HG03460 (cell line): Measurements from ENCODE around the gene RPS29.

Source experiments
- ATAC-seq: cut with Tn5 transposase; IDR thresholded peaks from one replicate; pipeline ENCODE4 v1.9.1; 2021; ENCODE audit not compliant: unreplicated experiment

The RPS29 gene

DNA sequence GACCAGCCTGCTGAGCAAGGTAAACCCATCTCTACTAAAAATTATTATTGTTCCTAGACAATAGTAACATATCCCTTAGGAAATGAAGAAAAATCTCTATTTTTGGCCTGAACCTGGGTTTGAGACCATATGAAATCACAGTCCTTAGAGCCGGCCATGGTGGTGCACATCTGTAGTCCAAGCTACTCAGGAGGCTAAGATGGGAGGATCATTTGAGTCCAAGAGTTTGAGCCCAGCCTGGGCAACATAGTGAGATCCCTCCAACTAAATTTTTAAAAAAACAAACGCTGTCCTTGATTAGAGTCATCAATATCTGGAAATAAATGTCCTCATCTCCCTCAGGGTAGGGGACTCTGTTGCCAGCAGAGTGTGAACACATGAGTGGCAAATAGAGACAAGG is 34.6 kb downstream of the RPS29 start:
- ATAC-seq: no peak

DNA sequence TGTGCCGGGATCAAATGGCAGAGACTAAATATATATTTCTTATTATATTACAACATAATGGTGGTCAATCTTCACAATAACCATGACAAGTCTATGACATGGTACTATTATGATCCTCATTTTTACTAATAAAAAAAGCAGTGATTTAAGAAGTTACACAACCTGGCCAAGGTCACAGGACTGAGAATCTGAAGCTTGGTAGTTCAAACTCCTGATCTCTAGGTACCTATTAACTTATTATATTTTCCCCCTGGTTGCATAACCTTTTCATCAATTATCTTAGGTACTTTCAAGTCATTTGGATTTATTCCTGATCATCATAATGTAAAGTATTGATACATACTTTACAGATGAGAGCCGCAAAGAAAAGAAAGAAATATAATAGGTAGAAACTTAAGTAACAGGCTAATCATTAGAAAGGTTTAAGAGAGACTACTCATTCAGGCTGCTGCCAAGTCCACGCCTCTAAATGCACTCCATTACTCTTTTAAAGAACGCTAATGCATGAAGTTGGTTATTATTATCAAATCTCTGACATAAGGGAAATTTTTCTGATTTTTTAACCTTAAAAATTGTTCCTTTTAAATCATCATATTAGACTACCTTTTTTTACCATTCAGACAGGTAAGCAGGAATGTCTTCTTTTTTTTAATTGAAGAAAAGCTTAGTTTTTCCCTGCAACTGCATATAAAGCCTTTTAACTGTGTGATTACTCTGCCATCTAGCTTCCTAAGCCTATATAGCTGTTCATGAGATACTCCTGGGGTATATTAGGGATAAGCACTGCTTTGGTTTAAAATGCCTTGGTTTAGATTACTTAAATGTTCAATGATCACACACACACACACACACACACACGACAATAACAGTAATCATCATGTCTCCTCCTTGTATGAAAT is 35.6 kb downstream of the RPS29 start:
- ATAC-seq: no peak

DNA sequence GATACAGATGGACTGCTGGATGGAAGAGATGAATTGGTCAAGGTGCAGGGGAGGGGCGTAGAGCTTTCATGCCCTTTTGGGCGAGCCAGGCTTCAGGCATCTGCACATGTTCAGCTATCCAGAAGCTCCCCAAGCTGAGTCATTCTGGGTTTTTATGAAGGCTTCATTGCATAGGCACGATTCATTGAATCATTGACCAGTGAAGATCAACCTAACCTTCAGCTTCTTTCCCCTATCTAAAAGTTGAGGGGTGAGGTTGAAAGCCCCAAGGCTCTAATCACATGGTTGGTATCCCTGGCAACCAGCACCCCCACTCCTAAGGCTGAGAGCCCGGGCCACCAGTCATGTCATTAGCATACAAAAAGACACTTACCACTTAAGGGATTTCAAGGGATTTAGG is 36.3 kb downstream of the RPS29 start:
- ATAC-seq: no peak

DNA sequence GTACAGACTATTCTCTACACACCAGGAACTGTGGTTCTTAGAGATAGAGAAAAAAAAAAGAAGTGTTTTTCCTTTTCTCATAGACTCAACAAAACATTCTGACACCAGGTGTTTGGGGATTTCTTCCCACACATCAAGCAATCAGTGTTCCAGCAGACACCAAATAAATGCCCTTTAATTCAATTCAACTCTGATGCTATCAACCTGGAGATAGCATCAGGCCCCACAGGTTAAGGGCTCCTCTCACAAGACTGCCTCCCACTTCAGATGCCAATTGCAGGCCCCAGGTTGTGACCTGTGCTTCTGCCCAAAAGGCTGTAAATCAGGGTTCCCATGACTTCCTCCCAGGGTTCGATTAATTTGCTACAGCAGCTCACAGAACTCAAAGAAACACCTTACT is 36.7 kb downstream of the RPS29 start:
- ATAC-seq: no peak

DNA sequence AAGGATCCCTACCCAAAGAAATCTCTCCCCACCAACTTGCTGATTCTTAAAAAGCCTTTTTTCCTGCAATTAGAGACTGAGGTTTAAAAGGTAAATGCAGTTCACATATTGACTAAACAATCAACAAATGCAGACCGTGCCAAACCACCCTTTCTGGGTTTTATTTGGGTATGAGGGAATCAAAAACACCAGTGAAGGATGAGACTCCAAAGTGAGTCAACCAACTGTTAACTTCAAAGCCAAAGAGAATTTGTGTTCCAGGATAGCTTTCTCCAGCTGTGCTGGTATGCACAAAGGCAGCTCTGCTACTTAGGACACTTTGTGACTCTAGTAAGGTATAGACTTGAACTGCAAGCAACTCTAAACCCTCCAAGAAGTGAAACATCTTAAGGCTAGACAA is 39.4 kb downstream of the RPS29 start:
- ATAC-seq: no peak

DNA sequence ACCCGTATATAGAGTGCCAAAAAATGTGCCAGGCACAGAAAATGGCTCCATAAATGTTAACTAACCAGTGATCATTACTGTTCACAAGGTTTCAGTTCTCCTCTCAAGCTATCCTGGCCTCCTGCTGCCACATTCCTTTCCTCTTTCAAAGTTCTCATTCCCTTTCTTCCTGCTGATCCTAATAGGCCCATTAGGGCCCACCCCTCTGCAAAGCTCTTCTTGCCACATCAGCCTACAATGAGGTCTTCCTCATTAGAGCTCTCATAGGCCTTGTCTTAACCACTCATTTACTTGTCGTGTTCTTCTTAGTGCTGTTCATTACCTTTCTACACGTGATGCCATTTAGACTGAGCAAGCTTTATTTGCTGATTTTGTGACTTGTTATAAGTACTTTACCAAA is 40.5 kb downstream of the RPS29 start:
- ATAC-seq: no peak

DNA sequence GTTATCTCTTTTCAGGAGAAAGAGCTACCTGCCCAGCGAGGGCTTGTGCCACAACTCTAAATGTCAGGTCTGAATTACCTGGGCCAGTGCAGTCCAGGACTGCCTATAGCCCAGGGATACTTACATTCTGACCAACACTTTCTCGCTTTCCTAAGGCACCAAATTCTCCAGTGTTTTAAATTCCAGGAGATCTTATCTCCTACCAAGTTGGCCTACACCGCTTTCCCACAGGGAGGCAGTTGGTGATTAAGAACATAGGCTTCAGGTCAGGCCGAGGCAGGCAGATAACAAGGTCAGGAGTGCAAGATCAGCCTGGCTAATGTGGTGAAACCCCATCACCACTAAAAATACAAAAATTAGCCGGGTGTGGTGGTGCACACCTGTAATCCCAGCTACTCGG is 41.1 kb downstream of the RPS29 start:
- ATAC-seq: no peak

DNA sequence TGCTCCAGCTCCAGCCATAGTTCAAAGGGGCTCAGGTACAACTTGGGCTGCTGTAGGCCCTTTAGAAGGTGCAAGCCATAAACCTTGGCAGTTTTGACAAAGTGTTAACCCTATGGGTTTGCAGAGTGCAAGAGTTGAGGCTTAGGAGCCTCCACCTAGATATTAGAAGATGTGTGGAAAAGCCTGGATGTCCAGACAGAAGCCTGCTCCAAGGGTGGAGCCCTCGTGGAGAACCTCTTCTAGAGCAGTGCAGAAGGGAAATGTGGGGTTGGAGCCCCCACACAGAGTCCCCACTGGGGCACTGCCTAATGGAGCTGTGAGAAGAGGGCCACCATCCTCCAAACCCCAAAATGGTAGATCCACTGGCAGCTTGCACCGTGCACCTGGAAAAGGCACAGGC is 45.1 kb downstream of the RPS29 start:
- ATAC-seq: no peak

DNA sequence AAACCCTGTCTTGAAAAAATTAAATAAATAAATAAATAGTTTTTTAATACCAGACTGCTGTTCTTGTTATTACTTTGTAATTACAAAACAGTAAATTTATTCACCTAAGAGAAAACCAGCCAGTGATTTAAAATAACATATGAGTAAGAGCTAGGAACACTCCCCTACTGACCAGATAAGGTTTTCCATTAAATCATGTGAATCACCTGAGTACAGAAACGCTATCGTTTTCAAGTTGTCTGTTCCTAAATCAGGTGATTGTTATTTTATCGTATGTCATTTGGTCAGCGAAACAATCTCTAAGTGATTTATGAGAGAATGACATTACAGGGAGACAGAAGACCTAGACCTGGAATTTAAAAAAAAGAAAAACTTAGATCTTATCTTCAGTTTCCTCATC is 47.3 kb downstream of the RPS29 start:
- ATAC-seq: no peak
